ENCODE results near the gene PAQR8.

DNA sequence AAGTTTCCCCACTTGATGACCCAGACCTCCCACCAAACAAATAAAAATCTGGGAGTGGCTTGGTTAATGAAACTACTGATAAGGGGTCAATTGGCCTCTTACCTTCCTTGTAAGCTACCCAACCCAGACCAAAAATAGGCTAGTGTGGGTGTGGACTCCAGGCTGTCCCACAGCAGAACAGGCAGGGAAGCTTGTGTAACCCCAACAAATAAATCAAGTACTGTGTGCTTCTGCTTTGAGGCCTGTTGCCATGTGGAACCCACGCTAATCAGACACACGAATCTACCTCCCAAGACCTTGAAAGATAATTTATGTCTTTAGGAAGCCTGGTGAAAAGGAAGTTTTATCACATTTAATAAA lies 33.7 kb upstream of the PAQR8 start:
- TF ChIP-seq, protein P1, sequence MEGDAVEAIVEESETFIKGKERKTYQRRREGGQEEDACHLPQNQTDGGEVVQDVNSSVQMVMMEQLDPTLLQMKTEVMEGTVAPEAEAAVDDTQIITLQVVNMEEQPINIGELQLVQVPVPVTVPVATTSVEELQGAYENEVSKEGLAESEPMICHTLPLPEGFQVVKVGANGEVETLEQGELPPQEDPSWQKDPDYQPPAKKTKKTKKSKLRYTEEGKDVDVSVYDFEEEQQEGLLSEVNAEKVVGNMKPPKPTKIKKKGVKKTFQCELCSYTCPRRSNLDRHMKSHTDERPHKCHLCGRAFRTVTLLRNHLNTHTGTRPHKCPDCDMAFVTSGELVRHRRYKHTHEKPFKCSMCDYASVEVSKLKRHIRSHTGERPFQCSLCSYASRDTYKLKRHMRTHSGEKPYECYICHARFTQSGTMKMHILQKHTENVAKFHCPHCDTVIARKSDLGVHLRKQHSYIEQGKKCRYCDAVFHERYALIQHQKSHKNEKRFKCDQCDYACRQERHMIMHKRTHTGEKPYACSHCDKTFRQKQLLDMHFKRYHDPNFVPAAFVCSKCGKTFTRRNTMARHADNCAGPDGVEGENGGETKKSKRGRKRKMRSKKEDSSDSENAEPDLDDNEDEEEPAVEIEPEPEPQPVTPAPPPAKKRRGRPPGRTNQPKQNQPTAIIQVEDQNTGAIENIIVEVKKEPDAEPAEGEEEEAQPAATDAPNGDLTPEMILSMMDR (IDR thresholded peaks at IDR 0.05; ENCODE audit: low read length), result no peak
- TF ChIP-seq EZH2phosphoT487 (IDR thresholded peaks at IDR 0.05; ENCODE audit: low read length), result no peak
